WTC11 (cell line): ENCODE data around the gene ZNF174.

Source experiments
- ATF1 ChIP-seq: sonication (generic); formaldehyde crosslinking; IDR thresholded peaks from 2 replicates; pipeline ENCODE4 v1.8.1; 2023; ENCODE audit warnings: mild to moderate bottlenecking, moderate library complexity, missing genetic modification reagents
- FOXJ3 ChIP-seq: sonication (generic); formaldehyde crosslinking; IDR thresholded peaks from 2 replicates; pipeline ENCODE4 v1.9.0; 2021; ENCODE audit warnings: missing genetic modification reagents, mild to moderate bottlenecking, borderline replicate concordance
- JUN ChIP-seq: sonication (generic); formaldehyde crosslinking; IDR thresholded peaks from 2 replicates; pipeline ENCODE4 v1.8.0; 2023; ENCODE audit warnings: mild to moderate bottlenecking, missing genetic modification reagents
- PRDM15 ChIP-seq: sonication (generic); formaldehyde crosslinking; IDR thresholded peaks from 2 replicates; pipeline ENCODE4 v1.8.0; 2022; ENCODE audit warnings: missing genetic modification reagents
- TCF7 ChIP-seq: sonication (generic); formaldehyde crosslinking; IDR thresholded peaks from 2 replicates; pipeline ENCODE4 v1.8.0; 2022; ENCODE audit warnings: mild to moderate bottlenecking, low read depth, missing genetic modification reagents, moderate library complexity
- TEAD4 ChIP-seq: sonication (generic); formaldehyde crosslinking; IDR thresholded peaks from 2 replicates; pipeline ENCODE4 v1.8.0; 2022; ENCODE audit warnings: mild to moderate bottlenecking, missing genetic modification reagents
- USF2 ChIP-seq: sonication (generic); formaldehyde crosslinking; IDR thresholded peaks from 2 replicates; pipeline ENCODE4 v1.8.1; 2023; ENCODE audit warnings: mild to moderate bottlenecking, missing genetic modification reagents, moderate library complexity
- ZNF512 ChIP-seq: sonication (generic); formaldehyde crosslinking; IDR thresholded peaks from 2 replicates; pipeline ENCODE4 v1.8.1; 2022; ENCODE audit warnings: missing genetic modification reagents, borderline replicate concordance
- TF ChIP-seq, protein P1 (sequence below): fragments of 200-600 bp; IDR thresholded peaks from 2 replicates; pipeline ENCODE4 v1.8.0; 2022; ENCODE audit warnings: antibody characterized with exemption
- TF ChIP-seq, protein P2 (sequence below): sonication (generic); formaldehyde crosslinking; conservative IDR thresholded peaks from 2 replicates; pipeline ENCODE4 v1.8.1; 2022; ENCODE audit warnings: mild to moderate bottlenecking, missing genetic modification reagents

DNA sequence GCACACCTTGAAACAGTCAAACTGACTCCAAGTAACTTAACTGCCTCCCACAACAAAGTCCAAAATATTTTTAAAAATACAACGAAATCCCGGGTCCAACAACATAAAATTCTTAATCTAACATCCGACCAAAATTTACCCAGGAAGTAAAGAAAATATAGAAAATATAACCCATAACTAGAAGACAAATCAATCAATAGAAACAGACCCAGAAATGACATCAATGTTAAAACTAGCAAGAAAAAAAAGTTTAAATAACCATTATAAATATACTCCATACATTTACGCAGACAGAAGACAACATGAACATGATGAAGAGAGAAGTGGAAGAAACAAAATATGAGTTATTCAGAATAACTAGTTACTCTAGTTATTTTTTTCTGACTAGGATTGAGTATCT lies 38.6 kb downstream of the ZNF174 start:
- TF ChIP-seq JUN (no peak), TCF7 (CRISPR knock-in tag) (no peak), USF2 (CRISPR knock-in tag) (no peak), PRDM15 (CRISPR knock-in tag) (no peak), FOXJ3 (CRISPR knock-in tag) (no peak), TEAD4 (CRISPR knock-in tag) (no peak), ZNF512 (CRISPR knock-in tag) (no peak), ATF1 (CRISPR knock-in tag) (no peak)
- TF ChIP-seq, protein P1, sequence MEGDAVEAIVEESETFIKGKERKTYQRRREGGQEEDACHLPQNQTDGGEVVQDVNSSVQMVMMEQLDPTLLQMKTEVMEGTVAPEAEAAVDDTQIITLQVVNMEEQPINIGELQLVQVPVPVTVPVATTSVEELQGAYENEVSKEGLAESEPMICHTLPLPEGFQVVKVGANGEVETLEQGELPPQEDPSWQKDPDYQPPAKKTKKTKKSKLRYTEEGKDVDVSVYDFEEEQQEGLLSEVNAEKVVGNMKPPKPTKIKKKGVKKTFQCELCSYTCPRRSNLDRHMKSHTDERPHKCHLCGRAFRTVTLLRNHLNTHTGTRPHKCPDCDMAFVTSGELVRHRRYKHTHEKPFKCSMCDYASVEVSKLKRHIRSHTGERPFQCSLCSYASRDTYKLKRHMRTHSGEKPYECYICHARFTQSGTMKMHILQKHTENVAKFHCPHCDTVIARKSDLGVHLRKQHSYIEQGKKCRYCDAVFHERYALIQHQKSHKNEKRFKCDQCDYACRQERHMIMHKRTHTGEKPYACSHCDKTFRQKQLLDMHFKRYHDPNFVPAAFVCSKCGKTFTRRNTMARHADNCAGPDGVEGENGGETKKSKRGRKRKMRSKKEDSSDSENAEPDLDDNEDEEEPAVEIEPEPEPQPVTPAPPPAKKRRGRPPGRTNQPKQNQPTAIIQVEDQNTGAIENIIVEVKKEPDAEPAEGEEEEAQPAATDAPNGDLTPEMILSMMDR = no peak
- TF ChIP-seq, protein P2, sequence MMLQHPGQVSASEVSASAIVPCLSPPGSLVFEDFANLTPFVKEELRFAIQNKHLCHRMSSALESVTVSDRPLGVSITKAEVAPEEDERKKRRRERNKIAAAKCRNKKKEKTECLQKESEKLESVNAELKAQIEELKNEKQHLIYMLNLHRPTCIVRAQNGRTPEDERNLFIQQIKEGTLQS (CRISPR knock-in tag) = no peak
